Inflammatory macrophage treated with lipopolysaccharide for 1 hour (primary cell): ENCODE results near the gene P2RX2.

Experiments used
- DNase-seq, 2 donors: peaks; one replicate each; pipeline ENCODE4 v3.0.0-alpha.2; 2020 to 2022

The P2RX2 gene

DNA sequence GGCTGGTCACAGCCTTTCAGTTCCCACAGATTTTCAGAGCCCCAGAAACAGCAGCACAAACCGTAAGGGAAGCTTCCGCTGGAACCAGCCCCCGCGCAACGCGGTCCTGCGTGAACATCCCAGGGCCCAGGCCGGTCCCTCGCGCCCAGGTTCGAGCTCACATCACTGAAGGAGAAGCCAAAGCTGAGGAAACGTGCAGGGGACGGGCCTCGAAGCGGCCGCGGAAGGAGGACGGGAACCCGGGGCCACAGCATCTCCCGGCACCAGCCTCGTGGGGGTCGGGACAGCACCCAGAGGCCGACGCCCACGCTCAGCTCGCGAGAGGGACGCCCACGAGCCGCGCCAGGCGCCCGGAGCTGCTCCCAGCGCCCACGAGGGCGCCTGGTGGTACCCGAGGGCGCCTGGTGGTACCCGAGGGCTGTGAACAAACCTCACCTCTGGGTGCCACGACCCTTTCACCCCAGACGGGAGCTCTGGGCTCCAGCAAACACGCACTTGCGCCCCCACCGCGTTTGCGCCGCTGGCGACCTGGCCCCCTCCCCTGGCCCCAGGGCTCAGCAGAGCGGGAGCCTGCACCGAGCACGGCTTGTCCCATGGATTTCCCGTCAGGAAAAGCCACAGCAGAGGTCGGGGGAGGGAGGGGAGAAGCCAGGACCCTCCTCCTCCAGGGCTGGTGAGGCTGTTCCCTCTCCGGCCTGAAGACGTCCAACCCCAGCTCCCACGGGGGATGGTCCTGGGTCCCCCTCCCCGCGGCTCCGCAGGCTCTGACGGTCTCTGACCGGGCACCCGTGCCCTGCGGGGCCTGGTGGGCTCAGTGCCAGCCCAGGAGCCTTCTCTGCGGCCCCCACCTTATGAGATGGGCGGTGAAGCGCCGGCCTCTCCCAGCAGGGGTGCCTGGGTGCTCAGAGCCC, 15.1 kb upstream of the P2RX2 start:
- DNase-seq = no peak

DNA sequence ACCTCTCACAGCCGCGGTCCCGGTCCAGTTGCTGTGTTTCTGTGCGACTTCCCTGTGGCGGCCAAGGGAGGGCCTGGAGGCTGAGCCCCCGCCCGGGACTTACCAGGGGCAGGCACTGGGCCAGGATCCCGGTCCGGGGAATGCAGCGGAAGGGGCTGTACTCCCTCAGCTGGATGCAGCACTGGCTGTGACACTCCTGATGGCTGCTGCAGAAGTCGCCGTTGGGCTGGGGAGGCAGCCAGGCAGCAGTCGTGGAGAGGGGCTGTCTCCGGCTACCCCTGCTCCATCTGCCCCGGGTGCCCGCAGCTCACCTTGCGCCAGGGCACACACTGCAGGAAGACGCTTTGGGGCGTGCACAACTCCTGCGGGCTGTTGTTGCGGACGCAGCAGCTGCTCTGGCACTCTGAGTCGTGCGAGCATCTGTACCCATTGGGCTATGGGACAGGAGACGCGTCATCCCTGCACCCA, 14.4 kb upstream of the P2RX2 start:
- no peak for DNase-seq

DNA sequence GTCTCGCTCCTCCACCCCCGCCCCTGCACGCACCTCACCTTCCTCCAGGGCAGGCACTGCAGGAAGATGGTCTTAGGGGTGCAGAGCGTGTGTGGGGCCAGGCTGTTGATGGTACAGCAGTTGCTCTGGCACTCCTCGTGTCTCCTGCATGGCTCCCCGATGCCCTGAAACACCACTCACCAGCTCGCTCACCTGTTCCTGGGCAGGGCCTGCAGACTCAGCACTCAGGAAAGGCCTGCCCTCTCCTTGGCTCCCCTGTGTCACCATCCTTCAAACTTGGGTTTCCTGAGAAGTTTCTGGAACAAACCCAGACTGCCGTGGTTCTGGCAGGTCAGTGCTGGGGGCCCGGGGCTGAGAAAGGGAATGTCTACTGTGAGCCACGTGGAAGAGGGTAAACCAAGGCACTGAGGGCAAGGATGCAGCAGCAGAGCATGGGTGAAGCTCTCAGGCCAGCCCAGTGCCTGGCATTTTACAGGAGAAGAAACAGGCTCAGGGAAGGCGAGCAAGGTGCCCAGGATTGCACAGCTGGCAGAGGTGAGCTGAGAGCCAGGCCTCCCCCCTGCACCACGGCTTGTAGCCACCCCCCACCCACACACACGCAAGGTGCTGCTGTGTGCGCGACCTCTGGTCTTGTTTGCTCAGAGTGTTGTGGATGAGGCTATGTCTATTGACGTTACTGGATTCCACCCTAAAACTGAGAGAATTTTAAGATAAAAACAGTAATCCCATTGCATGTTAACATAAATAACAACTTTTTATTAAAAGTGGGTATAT, 13.7 kb upstream of the P2RX2 start:
- DNase-seq = no peak

DNA sequence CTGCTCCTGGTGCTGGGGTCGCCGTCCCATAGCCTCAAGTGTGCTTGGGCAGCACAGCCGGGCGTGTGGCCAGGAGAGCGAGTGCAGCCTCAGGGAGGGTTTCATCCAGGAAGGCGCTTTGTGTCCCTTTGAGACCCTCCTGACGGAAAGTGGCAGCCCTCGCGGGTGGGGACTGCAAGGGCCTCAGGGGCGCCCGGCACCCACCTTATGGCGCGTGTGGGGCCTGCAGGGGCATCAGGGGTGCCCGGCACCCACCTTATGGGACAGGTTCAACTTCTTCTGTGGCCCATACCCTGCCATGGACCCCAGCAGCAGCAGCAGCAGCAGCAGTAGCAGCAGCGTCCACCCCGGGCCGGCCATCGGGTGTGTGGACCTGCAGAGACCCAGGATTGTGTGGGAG, 12.7 kb upstream of the P2RX2 start:
- DNase-seq = no peak

DNA sequence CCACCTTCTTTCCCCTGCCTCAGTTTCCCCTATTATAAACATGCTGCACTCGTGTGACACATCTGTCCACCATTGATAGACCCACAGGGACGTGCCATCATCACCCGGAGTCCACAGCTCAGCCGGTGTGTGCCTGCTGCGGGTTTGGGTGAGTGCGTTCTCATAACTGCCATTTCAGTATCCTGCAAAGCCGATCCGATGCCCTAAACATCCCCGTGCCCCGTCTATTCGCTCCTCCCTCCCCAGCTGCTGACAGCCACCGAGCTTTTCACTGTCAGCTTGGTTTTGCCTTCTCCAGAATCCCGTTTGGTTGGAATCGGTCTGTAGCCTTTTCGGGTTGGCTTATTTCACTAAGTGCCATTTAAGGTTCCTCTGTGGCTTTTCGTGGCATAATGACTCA, 12.1 kb upstream of the P2RX2 start:
- no peak for DNase-seq

DNA sequence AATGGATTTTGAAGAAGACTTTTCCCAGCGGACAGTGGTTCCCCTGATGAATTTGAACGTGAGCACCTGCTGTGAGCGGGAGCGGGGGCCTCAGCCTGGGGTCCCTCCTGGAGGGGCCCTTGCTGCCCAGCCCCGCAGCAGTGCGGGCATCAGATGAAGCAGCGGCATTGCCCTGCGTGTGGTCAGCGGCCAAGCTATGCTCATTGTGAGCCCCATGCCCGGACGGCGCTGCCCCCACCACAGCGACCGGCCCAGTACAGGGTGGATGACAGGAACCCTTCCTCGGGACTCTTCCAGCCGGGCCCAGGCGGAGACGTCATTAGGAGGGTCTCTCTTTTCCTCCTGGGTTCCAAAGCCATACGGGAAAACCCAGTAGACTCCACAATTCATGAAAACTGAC, 11.6 kb upstream of the P2RX2 start:
- no peak for DNase-seq

DNA sequence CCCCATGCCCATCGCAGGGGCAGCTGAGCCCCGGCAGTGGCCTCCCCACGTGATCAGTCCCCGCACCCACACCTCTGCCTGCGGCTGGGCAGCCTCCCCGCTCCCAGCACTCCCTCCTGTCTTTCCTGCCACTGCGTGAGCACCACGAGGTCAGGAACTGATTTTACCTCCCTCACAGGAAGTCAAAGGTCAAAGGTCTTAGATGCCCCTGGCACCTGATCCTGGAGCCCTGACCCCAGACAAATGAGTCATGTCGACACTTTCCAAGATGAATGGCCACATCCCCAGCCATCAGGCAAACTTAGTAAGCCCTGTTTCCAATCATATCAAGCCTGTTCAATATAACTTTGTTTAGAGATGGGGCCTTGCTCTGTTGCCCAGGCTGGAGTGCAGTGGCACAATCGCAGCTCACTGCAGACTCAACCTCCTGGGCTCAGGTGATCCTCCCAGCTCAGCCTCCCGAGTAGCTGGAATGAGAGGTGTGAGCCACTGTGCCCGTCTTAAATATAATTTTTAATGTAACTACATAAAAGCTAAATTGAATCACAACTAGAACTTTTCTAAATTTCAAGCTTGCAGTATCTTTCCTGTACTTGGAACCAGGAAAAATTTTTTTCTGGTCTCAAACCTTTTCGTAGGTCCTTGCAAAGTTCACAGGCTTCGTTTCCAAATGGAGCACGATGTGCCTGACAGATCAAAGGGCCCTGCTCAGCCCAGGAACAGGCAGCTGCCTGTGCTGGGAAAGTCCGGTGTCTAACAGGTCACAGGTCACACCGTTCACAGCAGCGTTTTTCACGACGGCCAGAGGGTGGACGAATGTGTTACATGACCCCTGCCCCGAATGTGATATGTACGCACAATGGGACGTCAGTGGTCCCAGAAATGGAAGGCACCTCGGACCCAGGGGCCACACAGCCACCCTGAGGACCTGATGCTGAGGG, 10.1 kb upstream of the P2RX2 start:
- DNase-seq = no peak

DNA sequence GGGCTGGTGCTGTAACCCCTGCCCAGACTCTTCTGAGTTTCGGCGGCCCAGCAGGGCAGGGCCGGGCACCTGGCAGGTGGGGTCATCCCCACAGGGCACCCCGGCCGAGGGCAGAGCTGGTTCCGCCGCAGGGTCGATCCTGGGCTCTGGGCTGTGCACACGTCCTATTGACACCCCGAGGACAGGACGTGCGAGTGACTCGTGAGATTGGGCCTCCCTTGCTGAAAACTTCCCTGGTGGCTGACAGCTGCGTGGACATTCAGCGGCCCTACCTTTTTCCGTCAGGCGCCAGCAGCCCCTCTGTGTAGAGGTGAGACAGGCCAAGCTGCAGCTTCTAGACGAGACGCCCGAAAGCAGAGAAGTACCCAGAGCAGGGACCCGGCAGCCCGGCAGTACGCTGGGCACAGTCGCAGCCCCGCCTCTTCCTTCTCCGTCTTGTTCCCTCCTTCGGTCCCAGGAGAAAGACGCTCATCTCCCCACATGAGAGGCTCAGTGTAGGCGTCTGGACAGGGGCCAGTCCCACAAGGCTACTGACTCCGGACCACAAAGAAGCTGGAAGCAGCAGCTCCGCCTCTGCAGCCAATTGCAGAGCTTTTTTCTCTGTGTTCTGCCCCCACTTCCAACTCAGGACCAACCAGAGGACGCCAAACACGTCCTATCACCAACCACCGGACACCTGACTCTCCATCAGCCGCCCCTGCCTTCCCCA, 8.4 kb upstream of the P2RX2 start, which contains the start of gene LRCOL1:
TSS of gene LRCOL1 (minus strand) at position 532 of the 709 bp plus-strand sequence. CDS start 4,331 bp downstream, outside the sequence.
- peak; percentile 67 to 75 for DNase-seq

DNA sequence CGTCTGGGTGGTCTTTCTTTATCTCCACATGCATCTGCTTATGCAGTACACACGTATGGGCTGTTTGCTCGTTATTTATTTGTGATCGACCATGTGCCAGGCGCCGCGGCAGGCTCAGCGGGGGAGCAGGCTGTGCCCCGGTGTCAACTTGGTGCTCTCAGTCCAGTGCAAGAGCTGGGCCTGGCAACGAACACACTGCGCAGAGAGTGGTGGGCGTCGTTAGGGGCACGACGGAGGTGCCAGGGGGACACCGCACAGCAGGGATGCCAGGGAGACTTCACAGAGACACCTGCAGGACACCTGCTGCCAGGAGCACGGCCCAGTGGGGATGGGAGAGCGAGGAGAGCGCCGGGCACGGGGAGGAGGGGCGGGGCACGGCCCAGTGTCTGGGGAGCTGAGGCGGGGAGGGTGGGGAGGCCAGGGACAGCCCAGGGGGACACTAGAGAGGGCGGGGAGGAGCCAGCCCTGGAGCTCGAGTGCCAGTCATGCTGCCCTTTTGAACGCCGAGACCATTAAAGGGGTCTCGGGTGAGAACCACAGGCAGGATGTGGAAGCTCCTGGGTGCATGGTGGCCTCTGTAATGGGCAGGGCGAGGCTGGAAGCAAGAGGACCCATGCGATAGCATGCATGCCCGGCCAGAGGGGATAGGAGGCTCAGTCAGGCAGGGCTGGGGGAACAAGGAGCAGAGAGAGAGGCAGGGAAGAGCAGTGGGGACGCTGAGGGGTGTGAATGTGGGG, 7.5 kb upstream of the P2RX2 start:
- DNase-seq = no peak

DNA sequence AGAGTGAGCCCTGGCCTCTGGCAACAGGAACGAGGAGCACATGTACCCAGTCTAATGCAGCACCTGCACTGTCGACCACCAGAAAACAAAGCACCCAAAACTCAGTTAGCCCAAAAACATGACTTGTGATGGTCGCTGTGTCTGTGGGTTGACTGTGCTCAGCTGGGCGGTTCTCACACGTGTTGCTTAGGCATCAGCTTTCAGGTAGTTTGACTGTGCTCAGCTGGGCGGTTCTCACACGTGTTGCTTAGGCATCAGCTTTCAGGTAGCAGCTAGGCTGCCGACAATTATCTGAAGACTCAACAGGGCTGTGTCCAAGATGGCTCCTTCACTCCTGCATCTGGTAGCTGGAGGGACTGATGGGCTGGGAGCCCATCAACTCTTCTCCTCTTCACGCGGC, 7.0 kb upstream of the P2RX2 start:
- no peak for DNase-seq

DNA sequence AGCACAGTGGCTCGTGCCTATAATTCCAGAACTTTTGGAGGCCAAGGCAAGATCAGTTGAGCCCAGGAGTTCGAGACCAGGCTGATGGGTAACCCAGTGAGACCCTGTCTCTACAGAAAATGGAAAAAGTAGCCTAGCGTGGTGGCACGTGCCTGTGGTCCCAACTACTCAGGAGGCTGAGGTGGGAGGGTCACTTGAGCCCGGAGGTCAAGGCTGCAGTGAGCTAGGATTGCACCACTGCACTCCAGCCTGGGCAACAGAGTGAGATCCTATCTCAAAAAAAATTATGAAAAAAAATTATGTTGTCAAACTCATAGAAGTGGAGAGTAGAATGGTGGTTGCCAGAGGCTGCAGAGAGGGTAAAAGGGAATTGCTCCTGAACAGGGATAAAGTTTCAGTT, 4.5 kb upstream of the P2RX2 start:
- no peak for DNase-seq

DNA sequence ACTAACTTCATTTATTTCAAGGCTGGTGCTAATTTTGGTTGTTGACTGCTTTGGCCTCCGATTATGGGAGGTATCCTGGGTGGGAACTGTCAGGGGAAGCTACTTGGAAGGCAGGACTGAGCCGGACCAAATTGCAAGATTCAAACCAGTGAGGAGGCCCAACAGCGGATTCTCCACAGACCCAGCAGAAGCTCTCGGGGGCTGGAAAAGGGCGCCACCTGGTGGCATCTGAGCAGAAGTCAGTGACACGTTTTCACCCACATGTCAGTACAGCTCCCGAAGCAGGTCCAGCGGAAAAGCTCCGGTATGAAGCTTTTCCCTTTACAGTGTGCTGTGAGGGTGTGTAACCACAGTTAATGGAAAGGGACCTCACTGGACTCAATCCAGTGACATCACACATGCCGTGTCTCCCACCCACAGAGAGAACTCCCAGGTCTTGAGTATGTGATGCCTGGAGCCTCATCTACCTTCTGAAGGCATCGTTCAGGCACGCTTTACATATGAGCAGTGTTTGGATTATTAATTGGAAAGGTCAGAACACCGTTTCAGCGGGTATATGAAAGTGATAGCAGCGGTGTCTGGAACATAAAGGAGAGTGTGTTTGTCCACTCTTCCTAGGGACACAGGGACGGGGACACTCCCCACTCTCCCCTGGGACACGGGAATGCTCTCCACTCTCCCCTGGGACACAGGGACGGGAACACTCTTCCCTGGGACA, 3.6 kb upstream of the P2RX2 start:
- peak; percentile 67 to 89 for DNase-seq

DNA sequence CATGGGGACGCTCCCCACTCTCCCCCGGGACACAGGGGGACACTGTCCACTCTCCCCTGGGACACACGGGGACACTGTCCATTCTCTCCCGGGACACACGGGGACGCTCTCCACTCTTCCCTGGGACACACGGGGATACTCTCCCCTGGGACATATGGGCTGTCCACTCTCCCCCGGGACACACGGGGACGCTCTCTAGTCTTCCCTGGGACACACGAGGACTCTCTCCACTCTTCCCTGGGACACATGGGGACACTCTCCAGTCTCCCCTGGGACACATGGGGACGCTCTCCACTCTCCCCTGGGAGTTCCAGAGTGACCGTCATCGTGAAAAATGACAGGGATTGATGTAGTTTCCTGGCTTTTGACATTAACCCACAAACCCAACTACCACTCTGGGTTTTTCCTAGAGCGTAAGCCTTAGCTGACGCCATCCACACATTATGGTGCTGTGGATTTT, 3.0 kb upstream of the P2RX2 start:
- no peak for DNase-seq

DNA sequence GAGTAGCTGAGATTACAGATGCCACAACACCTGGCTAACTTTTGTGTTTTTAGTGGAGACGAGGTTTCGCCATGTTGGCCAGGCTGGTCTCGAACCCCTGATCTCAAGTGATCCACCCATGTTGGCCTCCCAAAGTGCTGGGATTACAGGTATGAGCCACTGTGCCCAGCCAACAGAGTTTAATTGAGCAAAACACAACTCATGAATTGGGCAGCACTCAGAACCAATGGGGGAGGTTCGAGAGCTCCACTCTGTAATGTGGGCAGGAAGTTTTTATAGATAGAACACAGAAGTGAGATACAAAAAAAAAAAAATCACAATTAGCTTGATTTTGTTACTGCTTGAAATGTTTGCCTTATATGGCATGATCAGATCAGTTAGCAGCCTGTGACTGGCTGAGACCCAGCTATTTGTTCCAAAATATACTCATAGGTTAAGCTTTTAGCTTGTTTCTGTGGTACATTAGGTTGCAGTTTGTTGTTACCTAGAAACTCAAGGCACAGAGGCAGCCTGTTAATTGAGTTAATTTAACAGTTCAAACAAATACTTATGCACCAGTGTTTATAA, 1.4 kb upstream of the P2RX2 start:
- no peak for DNase-seq

DNA sequence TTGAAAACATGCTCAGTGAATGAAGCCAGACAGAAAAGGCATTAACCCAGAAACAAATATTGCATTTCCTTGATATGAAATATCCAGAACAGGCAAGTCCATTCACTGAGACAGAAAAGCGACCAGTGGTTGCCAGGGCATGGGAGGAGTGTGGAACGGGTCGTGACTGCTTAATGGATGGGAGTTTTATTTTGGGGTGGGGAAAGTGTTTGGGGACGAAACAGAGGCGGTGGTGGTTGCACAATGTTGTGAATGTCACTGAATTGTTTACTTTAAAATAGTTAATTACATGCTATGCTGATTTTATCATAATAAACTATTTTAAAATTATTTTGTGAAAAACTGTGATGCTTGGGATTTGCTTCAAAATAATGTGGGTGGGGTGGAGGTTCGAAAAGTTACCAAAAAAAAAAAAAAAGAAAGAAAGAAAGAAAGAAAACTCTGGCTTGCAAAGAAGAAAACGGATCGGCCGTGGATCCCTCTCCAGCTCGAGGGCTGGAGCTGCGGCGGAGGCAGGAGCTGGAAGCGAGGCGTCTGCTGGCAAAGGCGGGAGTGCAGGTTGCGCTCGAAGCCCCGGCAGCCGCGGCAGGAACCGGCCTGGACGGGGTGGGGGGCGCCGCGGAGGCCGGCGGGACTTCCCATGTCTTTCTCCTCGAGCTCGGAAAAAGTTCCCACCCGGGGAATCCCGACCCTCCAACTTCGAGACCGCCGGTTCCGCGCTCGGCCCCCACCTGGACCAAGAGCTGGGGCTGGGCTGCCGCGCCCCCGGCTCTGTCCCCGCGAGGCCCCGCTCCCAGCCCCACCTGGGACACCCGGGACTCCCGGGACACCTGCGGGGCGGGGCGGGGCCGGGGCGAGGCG, 524 bp upstream of the P2RX2 start:
- DNase-seq = no peak

DNA sequence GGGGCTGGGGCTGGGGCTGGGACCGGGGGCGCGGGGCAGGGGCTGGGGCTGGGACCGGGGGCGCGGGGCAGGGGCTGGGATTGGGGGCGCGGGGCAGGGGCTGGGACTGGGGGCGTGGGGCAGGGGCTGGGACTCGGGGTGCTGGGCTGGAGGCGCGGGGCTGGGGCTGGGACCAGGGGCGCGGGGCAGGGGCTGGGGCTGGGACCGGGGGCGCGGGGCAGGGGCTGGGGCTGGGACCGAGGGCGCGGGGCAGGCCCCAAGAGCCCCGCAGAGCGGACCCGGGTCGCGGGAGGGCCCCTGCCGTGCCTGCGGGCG, 452 bp downstream of the P2RX2 start:
- DNase-seq = no peak

DNA sequence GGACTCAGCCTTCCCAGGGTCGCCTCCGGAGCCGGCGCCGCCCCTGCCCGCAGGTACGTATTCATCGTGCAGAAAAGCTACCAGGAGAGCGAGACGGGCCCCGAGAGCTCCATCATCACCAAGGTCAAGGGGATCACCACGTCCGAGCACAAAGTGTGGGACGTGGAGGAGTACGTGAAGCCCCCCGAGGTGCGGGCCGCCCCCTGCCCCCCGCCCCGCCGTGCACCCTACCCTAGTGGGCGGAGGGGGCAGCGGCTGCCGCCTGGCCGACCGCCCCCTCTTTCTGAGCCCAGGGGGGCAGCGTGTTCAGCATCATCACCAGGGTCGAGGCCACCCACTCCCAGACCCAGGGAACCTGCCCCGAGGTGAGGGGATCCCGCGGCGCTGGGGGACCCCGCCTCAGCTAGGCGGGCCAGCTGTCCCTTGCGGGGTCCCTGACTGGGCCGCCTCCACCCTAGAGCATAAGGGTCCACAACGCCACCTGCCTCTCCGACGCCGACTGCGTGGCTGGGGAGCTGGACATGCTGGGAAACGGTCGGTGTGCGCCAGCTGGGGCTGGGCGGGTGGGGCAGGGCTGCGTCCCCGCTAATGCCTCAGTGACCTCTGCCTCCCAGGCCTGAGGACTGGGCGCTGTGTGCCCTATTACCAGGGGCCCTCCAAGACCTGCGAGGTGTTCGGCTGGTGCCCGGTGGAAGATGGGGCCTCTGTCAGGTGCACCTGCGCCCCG, 973 bp downstream of the P2RX2 start:
- no peak for DNase-seq

DNA sequence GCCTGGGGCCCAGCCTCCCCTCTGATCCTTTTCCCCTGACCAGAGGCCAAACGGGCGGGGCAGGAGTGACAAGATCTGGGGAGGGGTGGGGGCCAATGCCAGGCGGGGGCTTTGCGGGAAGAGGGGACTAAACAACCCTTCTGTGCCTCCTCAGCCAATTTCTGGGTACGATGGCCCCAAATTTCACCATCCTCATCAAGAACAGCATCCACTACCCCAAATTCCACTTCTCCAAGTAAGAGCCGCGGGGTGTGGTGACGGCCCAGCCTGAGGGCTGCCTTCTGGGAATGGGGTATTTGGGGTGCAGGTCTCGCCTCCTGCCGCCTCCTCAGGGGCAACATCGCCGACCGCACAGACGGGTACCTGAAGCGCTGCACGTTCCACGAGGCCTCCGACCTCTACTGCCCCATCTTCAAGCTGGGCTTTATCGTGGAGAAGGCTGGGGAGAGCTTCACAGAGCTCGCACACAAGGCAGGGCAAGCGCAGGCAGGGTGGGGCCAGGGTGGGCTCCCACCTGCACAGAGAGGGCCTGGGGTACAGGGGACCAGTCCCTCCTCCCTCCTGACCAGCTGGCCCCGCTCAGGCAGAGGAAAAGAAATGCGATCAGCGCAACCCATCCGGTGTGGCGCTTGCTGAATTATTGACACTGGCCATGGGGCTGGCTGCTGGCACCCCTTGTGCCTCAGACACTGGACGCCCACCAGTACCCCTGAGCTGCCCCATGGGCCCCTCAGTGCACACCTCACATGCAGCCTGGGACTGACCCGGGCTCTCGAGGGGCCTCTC, 1.7 kb downstream of the P2RX2 start:
- no peak for DNase-seq
